ENCODE measurements around the gene ITM2B.

ITM2B gene

GRCh38 chr13:48260970-48261369 is 28.0 kb downstream of the ITM2B start:
- H4K20me1 ChIP-seq (ENCODE audit: low read depth, low read length), result no peaks in the 10 kb centered on the region
- no peak overlapping the region for H2AFZ ChIP-seq (ENCODE audit: low read depth, low read length, severe bottlenecking)
- H3K4me2 ChIP-seq (ENCODE audit: low read depth, low read length, poor library complexity, severe bottlenecking), result no peak overlapping the region
- no peaks in the 10 kb centered on the region for H3F3A ChIP-seq (ENCODE audit: insufficient read depth)
- peaks cover 27% of the 10 kb centered on the region; the same call in 1 of the 2 replicates for H3K36me3 ChIP-seq (ENCODE audit: low read length)
- no peaks in the 10 kb centered on the region for H3K27me3 ChIP-seq (ENCODE audit: low read length)
- TF ChIP-seq CTCF (IDR thresholded peaks at IDR 0.05; ENCODE audit: insufficient read depth, low read length, poor library complexity, severe bottlenecking) (no peak), EZH2phosphoT487 (conservative IDR thresholded peaks at IDR 0.05; ENCODE audit: low read length) (no peak)
- no peak overlapping the region for H3K9ac ChIP-seq (ENCODE audit: low read length)
- no peaks in the 10 kb centered on the region for H3K79me2 ChIP-seq (ENCODE audit: insufficient read depth, low read length)
- no peaks in the 10 kb centered on the region for H3K9me2 ChIP-seq (replicated peaks; ENCODE audit: insufficient read depth, low read length)
- H3K4me3 ChIP-seq (ENCODE audit: insufficient read depth, low read length, poor library complexity, severe bottlenecking), result no peak overlapping the region
- H3K9me3 ChIP-seq (ENCODE audit: insufficient read depth, low read length), result no peaks in the 10 kb centered on the region
- H3K27ac ChIP-seq (ENCODE audit: low read depth, low read length), result no peak overlapping the region

GRCh38 chr13:48263196-48263595 is 30.2 kb downstream of the ITM2B start:
- H3K9me3 ChIP-seq (ENCODE audit: insufficient read depth, low read length), result no peaks in the 10 kb centered on the region
- H3K4me2 ChIP-seq (ENCODE audit: low read depth, low read length, poor library complexity, severe bottlenecking), result no peak overlapping the region
- no peaks in the 10 kb centered on the region for H3K9me2 ChIP-seq (replicated peaks; ENCODE audit: insufficient read depth, low read length)
- no peaks in the 10 kb centered on the region for H3F3A ChIP-seq (ENCODE audit: insufficient read depth)
- no peaks in the 10 kb centered on the region for H3K27me3 ChIP-seq (ENCODE audit: low read length)
- TF ChIP-seq EZH2phosphoT487 (conservative IDR thresholded peaks at IDR 0.05; ENCODE audit: low read length) (no peak), CTCF (IDR thresholded peaks at IDR 0.05; ENCODE audit: insufficient read depth, low read length, poor library complexity, severe bottlenecking) (no peak)
- no peak overlapping the region for H3K4me3 ChIP-seq (ENCODE audit: insufficient read depth, low read length, poor library complexity, severe bottlenecking)
- H3K79me2 ChIP-seq (ENCODE audit: insufficient read depth, low read length), result no peaks in the 10 kb centered on the region
- no peak overlapping the region for H2AFZ ChIP-seq (ENCODE audit: low read depth, low read length, severe bottlenecking)
- H3K9ac ChIP-seq (ENCODE audit: low read length), result no peak overlapping the region
- H3K36me3 ChIP-seq (ENCODE audit: low read length), result peaks cover 19% of the 10 kb centered on the region; the same call in 1 of the 2 replicates
- no peaks in the 10 kb centered on the region for H4K20me1 ChIP-seq (ENCODE audit: low read depth, low read length)
- no peak overlapping the region for H3K27ac ChIP-seq (ENCODE audit: low read depth, low read length)

GRCh38 chr13:48264058-48264457 is 31.1 kb downstream of the ITM2B start:
- Histone ChIP-seq H3K9me2 (replicated peaks; ENCODE audit: insufficient read depth, low read length) (no peaks in the 10 kb centered on the region), H2AFZ (ENCODE audit: low read depth, low read length, severe bottlenecking) (no peak overlapping the region), H3K9me3 (ENCODE audit: insufficient read depth, low read length) (no peaks in the 10 kb centered on the region), H3K9ac (ENCODE audit: low read length) (no peak overlapping the region), H4K20me1 (ENCODE audit: low read depth, low read length) (no peaks in the 10 kb centered on the region), H3K4me2 (ENCODE audit: low read depth, low read length, poor library complexity, severe bottlenecking) (no peak overlapping the region), H3K4me3 (ENCODE audit: insufficient read depth, low read length, poor library complexity, severe bottlenecking) (no peak overlapping the region), H3K36me3 (ENCODE audit: low read length) (peaks cover 16% of the 10 kb centered on the region; the same call in 1 of the 2 replicates), H3K27me3 (ENCODE audit: low read length) (no peaks in the 10 kb centered on the region), H3K27ac (ENCODE audit: low read depth, low read length) (no peak overlapping the region), H3F3A (ENCODE audit: insufficient read depth) (no peaks in the 10 kb centered on the region), H3K79me2 (ENCODE audit: insufficient read depth, low read length) (no peaks in the 10 kb centered on the region)
- TF ChIP-seq EZH2phosphoT487 (conservative IDR thresholded peaks at IDR 0.05; ENCODE audit: low read length) (no peak), CTCF (IDR thresholded peaks at IDR 0.05; ENCODE audit: insufficient read depth, low read length, poor library complexity, severe bottlenecking) (no peak)

Data from SU-DHL-6 (cell line).